DOHH2 (cell line): Measurements from ENCODE around the gene CFAP97D1.

ENCODE experiments used
- H3F3A ChIP-seq: fragments of 200-600 bp; sonication (generic), shearing (Covaris generic); 2 replicates; pipeline ENCODE4 v1.6.0; 2016; ENCODE audit warnings: antibody characterized with exemption, mild to moderate bottlenecking; ENCODE audit not compliant: control insufficient read depth, insufficient read depth
- H3K27ac ChIP-seq: fragments of 200-600 bp; sonication (generic); 2 replicates; pipeline ENCODE4 v1.5.1; 2014; ENCODE audit warnings: low read depth, mild to moderate bottlenecking, low read length, moderate library complexity
- H3K27me3 ChIP-seq: fragments of 200-600 bp; sonication (generic); 2 replicates; pipeline ENCODE4 v1.6.1; 2014; ENCODE audit warnings: mild to moderate bottlenecking, low read length, mixed read lengths; ENCODE audit not compliant: control insufficient read depth
- H3K36me3 ChIP-seq: fragments of 200-600 bp; sonication (generic); 2 replicates; pipeline ENCODE4 v1.6.1; 2014; ENCODE audit warnings: mild to moderate bottlenecking, low read length, moderate library complexity, mixed read lengths; ENCODE audit not compliant: control insufficient read depth
- H3K4me1 ChIP-seq: fragments of 200-600 bp; sonication (generic); 2 replicates; pipeline ENCODE4 v1.6.1; 2014; ENCODE audit warnings: mild to moderate bottlenecking, low read length, mixed read lengths; ENCODE audit not compliant: control insufficient read depth
- H3K4me2 ChIP-seq: fragments of 200-600 bp; sonication (generic); 2 replicates; pipeline ENCODE4 v1.6.0; 2014; ENCODE audit warnings: mild to moderate bottlenecking, low read length, moderate library complexity
- H3K4me3 ChIP-seq: fragments of 200-600 bp; sonication (generic); 2 replicates; pipeline ENCODE4 v1.5.1; 2014; ENCODE audit warnings: mild to moderate bottlenecking, low read length, mixed read lengths
- H3K79me2 ChIP-seq: fragments of 200-600 bp; sonication (generic); 2 replicates; pipeline ENCODE4 v1.6.1; 2014; ENCODE audit warnings: mild to moderate bottlenecking, low read length, mixed read lengths; ENCODE audit not compliant: control insufficient read depth
- H3K9me2 ChIP-seq: fragments of 200-600 bp; sonication (generic); replicated peaks from 2 replicates; pipeline ENCODE4 v1.6.1; 2014; ENCODE audit warnings: mild to moderate bottlenecking, low read length, mixed read lengths; ENCODE audit not compliant: control insufficient read depth
- H3K9me3 ChIP-seq: fragments of 200-600 bp; sonication (generic); 2 replicates; pipeline ENCODE4 v1.6.1; 2014; ENCODE audit warnings: antibody characterized with exemption, low read length, mixed read lengths; ENCODE audit not compliant: control insufficient read depth, insufficient read depth
- H4K20me1 ChIP-seq: fragments of 200-600 bp; sonication (generic); 2 replicates; pipeline ENCODE4 v1.6.0; 2014; ENCODE audit warnings: low read depth, mild to moderate bottlenecking, antibody characterized with exemption, low read length, moderate library complexity; ENCODE audit not compliant: control insufficient read depth, insufficient read depth
- EZH2phosphoT487 ChIP-seq: fragments of 200-600 bp; sonication (generic); IDR thresholded peaks from 2 replicates; pipeline ENCODE4 v1.6.1; 2017; ENCODE audit warnings: borderline replicate concordance, mild to moderate bottlenecking, antibody characterized with exemption, low read length, moderate library complexity, mixed read lengths
- TF ChIP-seq, protein P1 (sequence below): fragments of 200-600 bp; sonication (generic); IDR thresholded peaks from one replicate; pipeline ENCODE4 v1.5.1; 2014; ENCODE audit warnings: antibody characterized with exemption, mild to moderate bottlenecking, low read depth, low read length; ENCODE audit not compliant: poor library complexity, severe bottlenecking

Gene CFAP97D1

DNA sequence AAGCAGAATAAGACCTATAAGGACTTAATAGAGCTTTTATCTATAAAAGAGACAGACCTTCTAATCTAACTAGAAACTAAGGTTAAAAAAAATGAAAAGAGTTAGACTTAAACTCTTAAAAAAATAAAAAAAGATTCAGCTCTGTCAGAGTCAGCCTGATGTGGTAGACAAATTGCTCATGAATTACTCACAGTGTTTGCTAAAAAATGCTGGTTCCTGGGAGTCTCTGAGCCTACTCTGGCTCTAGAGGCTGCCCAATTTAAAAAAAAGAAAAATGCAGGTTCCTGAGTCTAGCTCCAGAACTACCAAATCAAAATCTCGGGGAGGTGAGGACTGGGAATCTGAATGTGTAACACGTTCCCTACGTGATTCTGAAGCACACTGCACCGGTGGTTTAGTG is 39.7 kb upstream of the CFAP97D1 start:
- no peaks in the 10 kb centered on the region for H3K9me3 ChIP-seq
- no peak overlapping the region for H3K27ac ChIP-seq
- no peak for TF ChIP-seq EZH2phosphoT487
- TF ChIP-seq, protein P1, sequence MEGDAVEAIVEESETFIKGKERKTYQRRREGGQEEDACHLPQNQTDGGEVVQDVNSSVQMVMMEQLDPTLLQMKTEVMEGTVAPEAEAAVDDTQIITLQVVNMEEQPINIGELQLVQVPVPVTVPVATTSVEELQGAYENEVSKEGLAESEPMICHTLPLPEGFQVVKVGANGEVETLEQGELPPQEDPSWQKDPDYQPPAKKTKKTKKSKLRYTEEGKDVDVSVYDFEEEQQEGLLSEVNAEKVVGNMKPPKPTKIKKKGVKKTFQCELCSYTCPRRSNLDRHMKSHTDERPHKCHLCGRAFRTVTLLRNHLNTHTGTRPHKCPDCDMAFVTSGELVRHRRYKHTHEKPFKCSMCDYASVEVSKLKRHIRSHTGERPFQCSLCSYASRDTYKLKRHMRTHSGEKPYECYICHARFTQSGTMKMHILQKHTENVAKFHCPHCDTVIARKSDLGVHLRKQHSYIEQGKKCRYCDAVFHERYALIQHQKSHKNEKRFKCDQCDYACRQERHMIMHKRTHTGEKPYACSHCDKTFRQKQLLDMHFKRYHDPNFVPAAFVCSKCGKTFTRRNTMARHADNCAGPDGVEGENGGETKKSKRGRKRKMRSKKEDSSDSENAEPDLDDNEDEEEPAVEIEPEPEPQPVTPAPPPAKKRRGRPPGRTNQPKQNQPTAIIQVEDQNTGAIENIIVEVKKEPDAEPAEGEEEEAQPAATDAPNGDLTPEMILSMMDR = no peak
- peaks cover 5% of the 10 kb centered on the region; the same call in 1 of the 2 replicates for H3K27me3 ChIP-seq
- H3K4me3 ChIP-seq = no peak overlapping the region
- H3K4me2 ChIP-seq = no peak overlapping the region
- no peaks in the 10 kb centered on the region for H3K36me3 ChIP-seq
- no peaks in the 10 kb centered on the region for H3K79me2 ChIP-seq
- H3K9me2 ChIP-seq = no peaks in the 10 kb centered on the region
- H4K20me1 ChIP-seq = no peaks in the 10 kb centered on the region
- no peaks in the 10 kb centered on the region for H3F3A ChIP-seq
- H3K4me1 ChIP-seq = no peaks in the 10 kb centered on the region

DNA sequence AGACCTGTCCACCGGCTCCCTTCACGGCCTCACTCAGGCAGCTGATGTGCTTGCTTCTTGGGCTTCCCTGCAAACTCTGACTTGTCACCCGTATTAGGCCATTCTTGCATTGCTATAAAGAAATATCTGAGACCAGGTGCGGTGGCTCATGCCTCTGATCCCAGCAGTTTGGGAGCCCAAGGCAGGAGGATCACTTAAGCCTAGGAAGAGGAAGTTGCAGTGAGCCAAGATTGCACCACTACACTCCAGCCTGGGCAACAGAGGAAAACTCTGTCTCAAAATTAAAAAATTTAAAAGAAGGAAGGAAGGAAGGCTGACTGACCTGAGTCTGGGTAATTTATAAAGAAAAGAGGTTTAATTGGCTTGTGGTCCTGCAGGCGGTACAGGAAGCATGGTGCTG is 38.6 kb upstream of the CFAP97D1 start:
- Histone ChIP-seq H3K27me3 (peaks cover 12% of the 10 kb centered on the region; the same call in 1 of the 2 replicates), H3K79me2 (no peaks in the 10 kb centered on the region), H3F3A (no peaks in the 10 kb centered on the region), H3K4me3 (no peak overlapping the region), H3K9me2 (no peaks in the 10 kb centered on the region), H3K4me2 (no peak overlapping the region), H3K4me1 (no peaks in the 10 kb centered on the region), H3K27ac (no peak overlapping the region), H4K20me1 (no peaks in the 10 kb centered on the region), H3K9me3 (no peaks in the 10 kb centered on the region), H3K36me3 (no peaks in the 10 kb centered on the region)
- no peak for TF ChIP-seq EZH2phosphoT487
- TF ChIP-seq, protein P1 = no peak

DNA sequence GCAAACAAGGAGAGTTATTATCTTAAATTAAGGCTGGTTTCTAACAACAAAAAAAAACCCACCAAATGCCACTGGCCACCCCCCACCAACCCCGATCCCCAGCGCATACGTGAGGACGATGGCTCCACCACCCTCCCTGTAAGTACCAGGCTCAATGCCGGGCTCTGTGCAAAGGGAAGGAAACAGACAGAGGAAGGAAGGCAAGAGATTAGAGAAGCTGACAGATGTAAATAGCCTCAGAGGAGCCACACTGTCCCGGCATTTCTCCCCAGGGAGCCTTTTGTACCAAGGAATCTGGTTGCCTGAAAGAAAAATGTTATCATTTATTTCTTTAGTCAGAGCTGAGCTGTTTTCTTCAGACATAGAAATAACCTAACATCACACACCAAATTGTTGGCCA is 34.7 kb upstream of the CFAP97D1 start:
- Histone ChIP-seq H3K9me3 (no peaks in the 10 kb centered on the region), H3K4me3 (no peak overlapping the region), H4K20me1 (no peaks in the 10 kb centered on the region), H3K36me3 (no peaks in the 10 kb centered on the region), H3K4me2 (no peak overlapping the region), H3K27me3 (peaks cover 12% of the 10 kb centered on the region; the same call in 1 of the 2 replicates), H3K27ac (no peak overlapping the region), H3K9me2 (no peaks in the 10 kb centered on the region), H3K4me1 (no peaks in the 10 kb centered on the region), H3F3A (no peaks in the 10 kb centered on the region), H3K79me2 (no peaks in the 10 kb centered on the region)
- TF ChIP-seq, protein P1 = no peak
- no peak for TF ChIP-seq EZH2phosphoT487

DNA sequence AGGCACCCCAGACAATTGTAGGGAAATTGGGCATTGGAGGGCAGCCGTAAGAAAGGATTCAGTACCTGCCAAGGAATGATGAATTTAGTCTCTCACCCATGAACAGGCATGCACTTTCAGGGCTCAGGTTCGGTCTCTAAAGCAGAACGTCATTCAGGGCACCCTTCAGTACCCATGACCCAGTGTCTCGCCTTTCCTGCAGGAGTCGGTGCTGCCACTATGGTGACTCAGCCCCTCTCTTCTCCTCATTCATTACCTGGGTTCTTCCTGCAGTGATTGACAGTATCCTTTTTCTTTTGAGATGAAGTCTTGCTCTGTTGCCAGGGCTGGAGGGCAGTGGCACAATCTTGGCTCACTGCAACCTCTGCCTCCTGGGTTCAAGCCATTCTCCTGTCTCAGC is 30.1 kb upstream of the CFAP97D1 start:
- no peaks in the 10 kb centered on the region for H3K9me3 ChIP-seq
- H3K4me3 ChIP-seq = no peak overlapping the region
- H3K4me2 ChIP-seq = no peak overlapping the region
- H3K79me2 ChIP-seq = no peaks in the 10 kb centered on the region
- no peak overlapping the region for H3K27ac ChIP-seq
- peaks cover 13% of the 10 kb centered on the region; the same call in 1 of the 2 replicates for H3K27me3 ChIP-seq
- H3K9me2 ChIP-seq = no peaks in the 10 kb centered on the region
- no peaks in the 10 kb centered on the region for H3F3A ChIP-seq
- no peak for TF ChIP-seq EZH2phosphoT487
- TF ChIP-seq, protein P1 = no peak
- no peaks in the 10 kb centered on the region for H3K4me1 ChIP-seq
- no peaks in the 10 kb centered on the region for H4K20me1 ChIP-seq
- H3K36me3 ChIP-seq = no peaks in the 10 kb centered on the region
